ENCODE results near the gene TMBIM6.

- TF ChIP-seq EZH2phosphoT487 (IDR thresholded peaks at IDR 0.05; ENCODE audit: borderline replicate concordance, low read depth), result no peak
- no peak for TF ChIP-seq RAD21 (IDR thresholded peaks at IDR 0.05; ENCODE audit: low read length)
- TF ChIP-seq MAX (IDR thresholded peaks at IDR 0.05; ENCODE audit: low read depth), result no peak
These were observed 69.8 kb downstream of the TMBIM6 start for GRCh38 chr12:49811136-49811535.

Data from SK-N-SH (cell line).